PC-3 (cell line): ENCODE data around the gene APBA2.

Source experiments
- EZH2 ChIP-seq: fragments of 300-600 bp; sonication (generic); IDR thresholded peaks from one replicate; pipeline ENCODE4 v1.6.1; 2017; ENCODE audit warnings: antibody characterized with exemption, mild to moderate bottlenecking, low read length; ENCODE audit not compliant: unreplicated experiment
- TF ChIP-seq, protein P1 (sequence below): fragments of 300-600 bp; sonication (generic); conservative IDR thresholded peaks from 2 replicates; pipeline ENCODE4 v1.5.1; 2017; ENCODE audit warnings: antibody characterized with exemption, low read depth, mild to moderate bottlenecking, low read length

DNA sequence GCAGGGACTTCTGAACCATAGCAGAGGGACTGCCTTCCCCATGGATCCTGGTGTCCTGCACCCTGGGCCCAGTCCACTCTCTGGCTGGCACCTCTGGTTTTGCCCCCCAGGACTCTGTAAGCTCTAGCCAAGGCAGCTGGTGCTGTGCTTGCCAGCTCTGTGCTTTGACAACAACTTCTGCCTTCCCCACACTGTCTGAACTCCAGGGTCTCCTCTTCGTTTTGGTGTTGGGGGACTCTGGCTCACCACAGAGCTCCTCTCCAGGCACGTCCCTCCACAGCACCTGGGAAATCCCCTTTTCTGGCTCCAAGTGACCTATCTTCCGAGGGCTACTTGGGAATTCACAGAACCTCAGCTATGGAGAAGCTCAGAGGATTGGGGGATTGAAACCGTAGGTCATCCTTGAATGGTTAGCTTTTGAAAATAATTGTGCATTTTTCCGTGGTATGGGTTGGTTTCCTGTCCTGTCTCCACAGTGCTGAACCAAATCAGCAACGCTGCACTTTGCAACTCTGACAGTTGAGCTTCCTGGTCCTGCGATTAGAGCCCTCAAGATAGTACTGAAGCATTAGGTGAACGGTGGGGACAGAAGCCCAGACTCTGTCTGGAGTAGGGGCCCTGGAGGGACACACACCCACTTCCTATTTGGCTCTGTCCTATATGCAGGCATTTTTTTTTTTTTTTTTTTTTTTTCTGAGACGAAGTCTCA, 152.4 kb downstream of the APBA2 start:
- TF ChIP-seq, protein P1, sequence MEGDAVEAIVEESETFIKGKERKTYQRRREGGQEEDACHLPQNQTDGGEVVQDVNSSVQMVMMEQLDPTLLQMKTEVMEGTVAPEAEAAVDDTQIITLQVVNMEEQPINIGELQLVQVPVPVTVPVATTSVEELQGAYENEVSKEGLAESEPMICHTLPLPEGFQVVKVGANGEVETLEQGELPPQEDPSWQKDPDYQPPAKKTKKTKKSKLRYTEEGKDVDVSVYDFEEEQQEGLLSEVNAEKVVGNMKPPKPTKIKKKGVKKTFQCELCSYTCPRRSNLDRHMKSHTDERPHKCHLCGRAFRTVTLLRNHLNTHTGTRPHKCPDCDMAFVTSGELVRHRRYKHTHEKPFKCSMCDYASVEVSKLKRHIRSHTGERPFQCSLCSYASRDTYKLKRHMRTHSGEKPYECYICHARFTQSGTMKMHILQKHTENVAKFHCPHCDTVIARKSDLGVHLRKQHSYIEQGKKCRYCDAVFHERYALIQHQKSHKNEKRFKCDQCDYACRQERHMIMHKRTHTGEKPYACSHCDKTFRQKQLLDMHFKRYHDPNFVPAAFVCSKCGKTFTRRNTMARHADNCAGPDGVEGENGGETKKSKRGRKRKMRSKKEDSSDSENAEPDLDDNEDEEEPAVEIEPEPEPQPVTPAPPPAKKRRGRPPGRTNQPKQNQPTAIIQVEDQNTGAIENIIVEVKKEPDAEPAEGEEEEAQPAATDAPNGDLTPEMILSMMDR: no peak
- no peak for TF ChIP-seq EZH2
